Sigmoid colon (tissue), 7 donors: ENCODE results near the gene ROCK1. TPM values are rescaled to one million over a fixed set of nuclear protein-coding genes. Genes with fewer than 3 reads are reported as not detected.

ENCODE experiments used
- DNase-seq: peaks from one replicate; pipeline ENCODE4 v3.0.0-alpha.2; 2019
- H3K27ac ChIP-seq, 4 donors: fragments of 200-600 bp; sonication (generic); one replicate each; pipeline ENCODE4 v1.5.1; 2016 to 2019; ENCODE audit warnings: mild to moderate bottlenecking in 1 of 4
- H3K27me3 ChIP-seq, 3 donors: fragments of 200-600 bp; sonication (generic); one replicate each; pipeline ENCODE4 v1.5.1; 2019; ENCODE audit warnings: mild to moderate bottlenecking in 1 of 3
- H3K36me3 ChIP-seq, 4 donors: fragments of 200-600 bp; sonication (generic); one replicate each; pipeline ENCODE4 v1.5.1; 2016 to 2019
- H3K4me1 ChIP-seq, 4 donors: fragments of 200-600 bp; sonication (generic); one replicate each; pipeline ENCODE4 v1.5.1; 2017 to 2019
- H3K4me3 ChIP-seq, 4 donors: fragments of 200-600 bp; sonication (generic); one replicate each; pipeline ENCODE4 v1.5.1; 2017 to 2019; ENCODE audit warnings: mild to moderate bottlenecking in 2 of 4, moderate library complexity in 1 of 4
- H3K9me3 ChIP-seq, 4 donors: fragments of 200-600 bp in 3 of 4; sonication (generic) in 3 of 4; one replicate each; pipeline versions ENCODE4 v1.5.1 to v1.6.1; 2013 to 2019
- EP300 ChIP-seq, 4 donors: sonication (generic); formaldehyde crosslinking; IDR thresholded peaks; one replicate each; pipeline ENCODE4 v1.6.1; 2017; ENCODE audit warnings: antibody characterized with exemption in 4 of 4
- POLR2A ChIP-seq, 2 donors: fragments of 450-650 bp; IDR thresholded peaks; one replicate each; pipeline ENCODE4 v1.6.1; 2016; ENCODE audit warnings: antibody characterized with exemption in 2 of 2, mild to moderate bottlenecking in 2 of 2, moderate library complexity in 2 of 2
- POLR2AphosphoS5 ChIP-seq, 4 donors: sonication (generic); formaldehyde crosslinking; IDR thresholded peaks; one replicate each; pipeline ENCODE4 v1.6.1; 2017; ENCODE audit warnings: antibody characterized with exemption in 4 of 4
- WGBS, 2 donors: extraction: QIAGEN DNeasy Blood & Tissue Kit; methylation state at CpG; one replicate each; pipeline ENCODE4 v1.1.7; 2013; 5-methylcytosine and 5-hydroxymethylcytosine counted together
- intact Hi-C: fragments of 100-400 bp; cut with DNase I; formaldehyde crosslinking; loops from one replicate; pipeline ENCODE4 v1.15.1; 2023
- polyA plus RNA-seq, 3 donors: library from polyadenylated mRNA; stranded (reverse); fragments of 200-250 nt; gene quantifications; one replicate each; pipeline ENCODE4 v1.2.3, GENCODE V29; 2013
- total RNA-seq, 4 donors: library from RNA; depleted of rRNA; stranded (reverse); fragments of >200 nt; gene quantifications; one replicate each; pipeline ENCODE4 v1.1.0, GENCODE V29; 2016
- TF ChIP-seq, protein P1 (sequence below), 4 experiments: fragments of 450-650 bp in 3 of 4; fragments of 200-600 bp in 1 of 4; IDR thresholded peaks; one replicate each; pipeline ENCODE4 v1.5.1; 2016 to 2019; ENCODE audit warnings: antibody characterized with exemption in 4 of 4, mild to moderate bottlenecking in 3 of 4, moderate library complexity in 2 of 4
- donor health status: healthy with polysubstance abuse.
- donor health status: Bipolar disorder and iron deficiency.
- donor health status: healthy.

ROCK1 gene
- total and polyA plus RNA-seq, 7 donors: 7.8 to 86.7 (median 55.8) TPM

DNA sequence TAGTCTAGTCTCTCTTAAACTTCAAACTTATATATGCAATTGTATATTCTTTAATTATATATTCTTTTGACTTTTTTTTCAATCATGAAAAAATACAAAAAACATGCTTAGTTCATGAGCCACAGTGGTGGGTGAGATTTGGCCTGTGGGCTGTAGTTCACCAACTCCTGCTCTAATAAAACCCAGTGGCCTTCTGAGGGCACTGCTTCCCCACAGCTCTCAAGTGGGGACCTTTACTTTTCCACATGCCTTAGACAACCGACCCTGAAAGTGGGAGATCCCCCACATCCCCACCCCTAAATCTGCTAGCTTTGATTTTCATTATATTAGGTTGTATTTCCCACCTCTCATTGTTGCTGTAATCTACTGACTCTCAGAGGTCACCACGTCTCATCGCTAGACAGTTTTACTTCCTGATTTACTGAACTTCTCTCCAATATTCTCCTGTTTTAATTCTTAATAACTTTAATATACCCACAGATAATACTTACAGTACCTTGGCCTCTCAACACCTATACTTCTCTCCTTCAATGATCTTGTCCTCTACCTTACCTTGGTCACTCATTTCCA, 57.3 kb downstream of the ROCK1 start:
- Histone ChIP-seq H3K9me3 (no peaks in the 10 kb centered on the region), H3K4me1 (peaks cover 0 to 53% (median 37%) of the 10 kb centered on the region in 4 donors), H3K36me3 (no peaks in the 10 kb centered on the region), H3K27ac (peak overlapping the region in 1 of 4 donors; percentile 25), H3K27me3 (no peaks in the 10 kb centered on the region), H3K4me3 (no peak overlapping the region)
- no peak for DNase-seq
- WGBS, 2 donors: 64 to 69% methylated on average over 3 of the region's 3 CpGs
- TF ChIP-seq POLR2AphosphoS5 (IDR thresholded peaks at IDR 0.05) (no peak), POLR2A (IDR thresholded peaks at IDR 0.05) (no peak), EP300 (IDR thresholded peaks at IDR 0.05) (no peak)
- TF ChIP-seq, protein P1, sequence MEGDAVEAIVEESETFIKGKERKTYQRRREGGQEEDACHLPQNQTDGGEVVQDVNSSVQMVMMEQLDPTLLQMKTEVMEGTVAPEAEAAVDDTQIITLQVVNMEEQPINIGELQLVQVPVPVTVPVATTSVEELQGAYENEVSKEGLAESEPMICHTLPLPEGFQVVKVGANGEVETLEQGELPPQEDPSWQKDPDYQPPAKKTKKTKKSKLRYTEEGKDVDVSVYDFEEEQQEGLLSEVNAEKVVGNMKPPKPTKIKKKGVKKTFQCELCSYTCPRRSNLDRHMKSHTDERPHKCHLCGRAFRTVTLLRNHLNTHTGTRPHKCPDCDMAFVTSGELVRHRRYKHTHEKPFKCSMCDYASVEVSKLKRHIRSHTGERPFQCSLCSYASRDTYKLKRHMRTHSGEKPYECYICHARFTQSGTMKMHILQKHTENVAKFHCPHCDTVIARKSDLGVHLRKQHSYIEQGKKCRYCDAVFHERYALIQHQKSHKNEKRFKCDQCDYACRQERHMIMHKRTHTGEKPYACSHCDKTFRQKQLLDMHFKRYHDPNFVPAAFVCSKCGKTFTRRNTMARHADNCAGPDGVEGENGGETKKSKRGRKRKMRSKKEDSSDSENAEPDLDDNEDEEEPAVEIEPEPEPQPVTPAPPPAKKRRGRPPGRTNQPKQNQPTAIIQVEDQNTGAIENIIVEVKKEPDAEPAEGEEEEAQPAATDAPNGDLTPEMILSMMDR (IDR thresholded peaks at IDR 0.05): no peak
- intact Hi-C loops: no loop called here

DNA sequence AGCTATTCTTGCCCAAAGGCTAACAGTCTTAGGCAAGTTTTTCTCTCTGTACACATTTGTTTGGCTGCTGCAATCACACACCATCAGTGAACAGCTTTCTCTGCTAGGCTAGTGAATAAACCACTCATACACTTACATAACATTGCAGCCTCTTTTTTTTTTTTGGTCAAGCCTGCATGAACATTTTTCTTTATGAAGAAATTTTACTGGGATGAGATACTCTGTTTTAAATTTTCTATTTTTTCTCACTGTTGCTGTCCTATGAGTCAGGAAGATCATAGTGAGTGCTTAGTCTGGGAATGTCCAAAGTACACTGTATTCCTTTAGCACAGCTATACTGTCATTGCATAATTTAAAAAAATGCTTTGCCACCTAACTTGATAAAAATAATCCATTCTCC, 58.5 kb downstream of the ROCK1 start:
- Histone ChIP-seq H3K27me3 (no peaks in the 10 kb centered on the region), H3K4me1 (peaks cover 0 to 57% (median 37%) of the 10 kb centered on the region in 4 donors), H3K4me3 (no peak overlapping the region), H3K9me3 (no peaks in the 10 kb centered on the region), H3K27ac (peak overlapping the region in 3 of 4 donors; percentile 9 to 72 (median 63)), H3K36me3 (no peaks in the 10 kb centered on the region)
- TF ChIP-seq, protein P1 (IDR thresholded peaks at IDR 0.05): no peak
- no peak for TF ChIP-seq POLR2A (IDR thresholded peaks at IDR 0.05)
- TF ChIP-seq EP300 (IDR thresholded peaks at IDR 0.05): no peak
- peak in 3 of 4 donors; percentile 11 to 43 (median 14) for TF ChIP-seq POLR2AphosphoS5 (IDR thresholded peaks at IDR 0.05)
- intact Hi-C loops: no loop called here
- DNase-seq: no peak

- no peak for TF ChIP-seq EP300 (IDR thresholded peaks at IDR 0.05)
- TF ChIP-seq POLR2A (IDR thresholded peaks at IDR 0.05): no peak
- TF ChIP-seq, protein P1 (IDR thresholded peaks at IDR 0.05): no peak
- TF ChIP-seq POLR2AphosphoS5 (IDR thresholded peaks at IDR 0.05): no peak
- 95 to 96% methylated on average over 5 of the region's 5 CpGs for WGBS, 2 donors
- Histone ChIP-seq H3K27me3 (no peaks in the 10 kb centered on the region), H3K4me3 (no peak overlapping the region), H3K27ac (peak overlapping the region in 3 of 4 donors; percentile 9 to 72 (median 63)), H3K36me3 (no peaks in the 10 kb centered on the region), H3K4me1 (peaks cover 0 to 57% (median 37%) of the 10 kb centered on the region in 4 donors), H3K9me3 (no peaks in the 10 kb centered on the region)
- intact Hi-C loops: no loop called here
- no peak for DNase-seq
These were observed 59.2 kb downstream of the ROCK1 start for GRCh38 chr18:21052385-21052784.

GRCh38 chr18:21051620-21052019, 60.0 kb downstream of the ROCK1 start:
- Histone ChIP-seq H3K4me1 (peaks cover 0 to 57% (median 37%) of the 10 kb centered on the region in 4 donors), H3K36me3 (no peaks in the 10 kb centered on the region), H3K27ac (peak overlapping the region in 2 of 4 donors; percentile 63 to 72), H3K4me3 (no peak overlapping the region), H3K27me3 (no peaks in the 10 kb centered on the region), H3K9me3 (no peaks in the 10 kb centered on the region)
- WGBS, 2 donors: 84 to 87% methylated on average over 3 of the region's 3 CpGs
- TF ChIP-seq, protein P1 (IDR thresholded peaks at IDR 0.05): no peak
- TF ChIP-seq POLR2AphosphoS5 (IDR thresholded peaks at IDR 0.05): no peak
- no peak for TF ChIP-seq POLR2A (IDR thresholded peaks at IDR 0.05)
- TF ChIP-seq EP300 (IDR thresholded peaks at IDR 0.05): no peak
- intact Hi-C loops: no loop called here
- DNase-seq: no peak

GRCh38 chr18:21049306-21049705, 62.3 kb downstream of the ROCK1 start:
- H3K27me3 ChIP-seq: no peaks in the 10 kb centered on the region
- H3K9me3 ChIP-seq: no peaks in the 10 kb centered on the region
- H3K4me3 ChIP-seq: no peak overlapping the region
- peaks cover 0 to 57% (median 35%) of the 10 kb centered on the region in 4 donors for H3K4me1 ChIP-seq
- H3K36me3 ChIP-seq: peaks cover 0 to 9% (median 0%) of the 10 kb centered on the region in 4 donors
- TF ChIP-seq, protein P1 (IDR thresholded peaks at IDR 0.05): no peak
- TF ChIP-seq POLR2AphosphoS5 (IDR thresholded peaks at IDR 0.05): no peak
- no peak for TF ChIP-seq POLR2A (IDR thresholded peaks at IDR 0.05)
- TF ChIP-seq EP300 (IDR thresholded peaks at IDR 0.05): no peak
- intact Hi-C loops: no loop called here
- H3K27ac ChIP-seq: peak overlapping the region in 1 of 4 donors; percentile 25
- no peak for DNase-seq
- 27 to 66% methylated on average over 1 of the region's 1 CpG for whole genome bisulfite sequencing, 2 donors
